Dedifferentiated amniotic fluid mesenchymal stem cell (primary cell): Measurements from ENCODE around the gene TDRD10.

Experiments
- DNase-seq: peaks from one replicate; pipeline ENCODE4 v3.0.0-alpha.2; 2016; ENCODE audit errors: extremely low spot score

TDRD10 gene

DNA sequence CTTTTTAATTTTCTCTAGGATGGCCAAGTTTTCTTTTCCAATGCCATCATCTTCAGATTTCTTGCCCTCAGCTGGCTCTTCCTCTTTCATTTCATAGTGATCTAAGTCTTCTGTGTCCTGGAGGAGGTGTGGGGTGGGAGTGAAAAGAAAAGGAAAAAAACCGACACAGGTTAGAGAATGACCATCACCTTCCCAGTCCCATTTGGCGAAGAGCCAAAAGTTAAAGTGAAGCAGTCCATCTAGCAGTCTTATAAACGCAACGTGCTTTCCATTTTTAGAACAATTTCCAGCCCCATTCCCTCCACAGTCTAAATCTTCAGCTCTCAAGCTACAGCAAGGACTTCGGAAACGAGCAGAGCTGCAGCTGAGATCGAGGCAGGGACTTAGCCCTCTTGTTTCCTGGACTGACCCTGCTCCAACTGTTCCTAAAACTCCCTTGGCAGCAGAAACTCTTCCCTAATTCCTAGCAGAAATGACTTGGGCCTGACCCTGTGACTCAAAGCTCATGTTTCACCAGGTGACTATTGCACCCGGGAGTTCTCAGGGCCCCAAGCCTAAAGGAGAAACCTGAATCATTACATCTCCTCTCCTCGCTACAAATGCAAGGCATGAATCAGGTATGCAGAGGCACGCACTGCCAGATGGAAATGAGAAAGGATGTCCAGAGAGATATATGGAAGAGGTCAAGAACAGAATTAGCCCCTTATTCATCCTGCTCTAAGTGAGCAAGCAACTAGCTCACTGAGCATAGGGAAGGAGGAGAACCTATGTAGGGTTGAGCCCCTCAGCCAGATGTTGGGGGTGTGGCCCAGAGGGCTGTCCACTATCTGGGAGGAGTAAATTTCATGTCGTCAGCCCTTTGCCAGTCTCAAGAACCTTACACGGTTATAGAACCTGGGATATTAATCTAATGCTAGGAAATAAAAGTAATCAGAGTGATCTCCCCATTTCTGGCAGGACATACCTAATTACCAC lies 51.3 kb downstream of the TDRD10 start:
- no peak for DNase-seq

DNA sequence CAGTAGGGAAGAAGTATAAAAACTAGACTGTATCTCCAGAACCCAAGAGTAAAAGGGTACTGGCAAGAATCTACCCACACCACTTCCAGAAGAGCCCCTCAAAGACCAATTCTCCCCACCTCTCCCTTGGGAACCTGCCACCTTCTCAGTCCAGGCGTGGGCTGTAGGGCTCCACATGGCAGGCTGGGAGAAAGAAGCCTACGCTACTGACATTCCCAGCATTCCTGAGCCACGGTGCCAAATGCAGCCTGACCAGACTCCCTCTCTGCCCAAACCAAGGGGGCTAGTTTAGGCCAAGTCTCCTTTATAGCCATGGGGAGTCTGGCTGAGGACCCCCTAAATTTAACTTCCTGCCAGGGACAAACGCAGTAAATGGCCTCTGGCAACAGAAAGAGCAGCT lies 54.4 kb downstream of the TDRD10 start:
- DNase-seq, result no peak

DNA sequence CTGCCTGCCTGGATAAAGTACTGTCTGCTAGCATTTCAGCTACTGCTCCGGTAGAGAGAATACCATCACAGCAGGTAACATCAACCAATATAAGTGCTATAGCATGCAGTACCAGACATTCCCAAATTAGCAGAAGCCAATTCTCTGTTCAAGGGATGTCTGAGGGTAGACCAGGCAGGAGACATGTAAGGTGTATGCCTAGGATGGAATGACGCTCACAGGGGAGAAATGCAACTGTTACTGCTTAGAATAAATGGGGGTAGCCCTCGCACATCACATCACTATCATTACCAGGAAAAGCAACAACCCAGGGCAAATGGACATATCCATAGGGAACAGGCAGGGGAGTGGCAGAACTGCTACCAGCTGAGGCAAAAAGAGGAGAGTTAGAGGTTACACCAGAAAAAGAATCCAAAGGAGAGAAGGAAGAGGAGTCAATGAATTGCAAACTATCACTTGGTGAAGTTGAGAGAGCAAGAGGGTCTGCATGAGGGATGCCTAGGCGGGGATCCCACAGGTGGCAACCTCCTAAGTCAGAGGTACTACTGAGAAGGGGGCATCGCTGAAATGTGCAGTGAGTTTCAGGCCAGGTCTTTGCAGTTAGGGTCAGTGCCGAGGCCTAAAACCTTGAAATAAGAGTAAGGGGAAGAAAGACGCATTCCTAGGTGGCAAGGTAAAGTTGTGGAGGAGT lies 55.4 kb downstream of the TDRD10 start:
- no peak for DNase-seq

DNA sequence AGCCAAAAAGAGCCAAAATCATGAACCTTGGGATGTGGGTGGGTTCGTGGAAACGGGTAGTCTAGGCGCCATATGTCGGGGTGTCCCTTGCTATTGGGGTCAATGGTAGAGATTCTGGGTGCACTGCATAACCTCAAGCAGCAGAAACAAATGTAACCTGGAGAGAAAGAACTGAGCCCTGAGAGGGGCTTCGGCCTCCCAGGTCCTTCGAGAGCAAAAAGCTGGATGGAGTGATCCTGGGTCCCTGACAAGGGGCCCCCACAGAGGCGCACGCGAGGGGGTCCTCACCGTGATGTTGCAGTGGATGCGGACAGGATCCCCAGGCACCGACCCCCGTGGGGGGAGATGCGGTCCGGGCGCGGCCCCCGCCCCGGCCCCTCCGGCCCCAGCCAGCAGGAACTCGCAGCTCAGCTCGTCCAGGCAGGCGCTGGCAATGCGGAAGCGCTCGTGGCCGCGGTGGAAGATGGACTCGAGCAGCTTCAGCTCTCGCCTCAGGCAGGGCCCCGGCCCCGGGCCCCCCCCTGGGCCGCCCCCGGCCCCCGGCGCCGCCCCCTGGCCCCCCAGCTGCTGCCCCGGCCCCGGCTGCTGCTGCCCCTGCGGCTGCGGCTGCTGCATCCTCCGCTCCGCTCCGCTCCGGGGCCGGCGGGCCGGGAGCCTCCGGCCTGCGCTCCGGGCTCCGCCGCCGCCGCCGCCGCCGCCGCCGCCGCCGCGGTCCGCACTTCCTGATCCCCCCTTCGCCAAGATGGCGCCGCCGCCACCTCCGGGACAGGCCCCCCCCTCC lies 56.1 kb downstream of the TDRD10 start, which contains the start of gene UBE2Q1:
UBE2Q1 (minus strand) TSS at position 724 of the 781 bp plus-strand sequence; CDS start at position 615, 109 bp downstream.
- DNase-seq, result no peak

DNA sequence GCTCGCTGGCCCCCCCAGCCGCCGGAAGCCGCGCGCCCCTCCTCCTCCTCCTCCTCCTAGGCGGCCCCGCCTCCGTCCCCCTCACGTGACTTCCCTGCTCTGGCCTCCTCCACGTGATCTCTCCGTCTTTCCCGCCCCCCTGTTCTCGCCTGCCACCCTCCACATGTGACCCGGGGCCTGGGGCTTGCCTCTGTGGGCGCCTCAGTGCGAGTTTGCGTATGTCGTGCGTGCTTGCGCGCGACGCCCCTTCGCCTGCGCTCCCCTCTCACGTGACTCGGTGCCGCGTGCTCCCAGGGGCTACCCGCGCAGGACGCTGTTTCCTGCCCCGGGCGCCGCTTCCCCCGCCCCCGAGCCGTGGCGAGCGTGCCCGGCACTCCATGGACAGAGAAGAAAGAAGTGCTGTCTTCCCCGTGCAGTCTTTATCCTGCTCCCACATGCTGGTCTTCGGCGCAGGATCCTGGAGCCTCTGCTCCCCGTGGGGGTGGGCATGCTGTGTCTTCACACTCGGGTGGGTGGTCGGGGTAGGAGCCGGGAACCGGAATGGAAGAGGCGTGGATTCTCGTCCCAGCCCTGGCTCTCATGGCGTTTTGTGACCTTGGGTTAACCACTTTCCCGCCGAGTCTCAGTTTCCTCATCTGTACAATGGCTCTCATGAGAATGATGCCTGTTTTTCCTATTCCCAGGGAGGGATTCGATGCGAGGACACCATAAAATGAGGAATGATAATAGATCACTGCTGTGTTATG lies 56.9 kb downstream of the TDRD10 start:
- DNase-seq, result peak; percentile 98

DNA sequence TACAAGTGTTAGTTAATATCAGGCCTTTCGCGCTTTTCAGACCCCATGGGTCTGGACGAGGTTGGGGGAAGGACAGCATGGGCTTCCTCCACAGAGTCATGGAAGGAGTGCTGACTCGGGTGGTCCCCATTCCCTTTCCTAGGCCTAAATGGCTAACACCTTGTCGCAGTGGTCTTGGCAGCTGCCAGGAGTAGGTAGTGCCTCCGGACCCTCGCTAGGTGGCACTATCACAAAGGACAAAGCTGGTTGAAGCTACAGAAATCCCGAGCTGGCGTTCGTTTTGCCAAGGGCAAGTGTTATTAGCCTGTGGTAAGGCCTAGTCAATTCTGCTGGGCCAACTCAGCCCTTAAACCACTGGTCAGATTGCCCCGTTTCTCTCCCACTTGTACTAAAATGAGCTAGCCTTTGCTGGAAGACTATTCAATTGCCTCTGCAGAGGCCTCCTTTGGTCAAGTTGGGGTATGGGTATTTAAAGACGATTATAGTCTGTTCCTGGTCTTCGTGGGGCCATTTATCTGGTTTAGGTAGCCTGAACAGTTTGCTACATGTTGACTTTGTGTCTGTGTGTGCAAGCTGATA lies 57.5 kb downstream of the TDRD10 start:
- DNase-seq, result peak; percentile 94

DNA sequence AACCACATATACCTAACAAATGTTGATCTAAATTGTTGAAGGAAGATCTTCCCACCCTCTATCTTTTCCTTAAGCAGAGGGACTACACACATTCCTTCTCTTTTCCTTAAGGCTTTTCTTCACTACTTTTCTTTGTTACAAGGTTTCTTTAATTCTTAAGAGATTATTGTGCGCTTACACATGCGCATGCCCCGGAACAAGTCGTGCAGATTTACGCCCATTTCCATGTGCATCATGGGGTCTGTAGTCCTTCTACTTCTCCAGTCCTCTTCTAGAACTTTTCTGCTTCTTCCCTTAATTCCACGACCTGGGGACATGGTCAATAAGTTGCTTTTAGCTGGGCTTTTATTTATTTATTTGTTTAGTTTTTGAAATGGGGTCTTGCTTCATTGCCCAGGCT lies 63.9 kb downstream of the TDRD10 start:
- no peak for DNase-seq

DNA sequence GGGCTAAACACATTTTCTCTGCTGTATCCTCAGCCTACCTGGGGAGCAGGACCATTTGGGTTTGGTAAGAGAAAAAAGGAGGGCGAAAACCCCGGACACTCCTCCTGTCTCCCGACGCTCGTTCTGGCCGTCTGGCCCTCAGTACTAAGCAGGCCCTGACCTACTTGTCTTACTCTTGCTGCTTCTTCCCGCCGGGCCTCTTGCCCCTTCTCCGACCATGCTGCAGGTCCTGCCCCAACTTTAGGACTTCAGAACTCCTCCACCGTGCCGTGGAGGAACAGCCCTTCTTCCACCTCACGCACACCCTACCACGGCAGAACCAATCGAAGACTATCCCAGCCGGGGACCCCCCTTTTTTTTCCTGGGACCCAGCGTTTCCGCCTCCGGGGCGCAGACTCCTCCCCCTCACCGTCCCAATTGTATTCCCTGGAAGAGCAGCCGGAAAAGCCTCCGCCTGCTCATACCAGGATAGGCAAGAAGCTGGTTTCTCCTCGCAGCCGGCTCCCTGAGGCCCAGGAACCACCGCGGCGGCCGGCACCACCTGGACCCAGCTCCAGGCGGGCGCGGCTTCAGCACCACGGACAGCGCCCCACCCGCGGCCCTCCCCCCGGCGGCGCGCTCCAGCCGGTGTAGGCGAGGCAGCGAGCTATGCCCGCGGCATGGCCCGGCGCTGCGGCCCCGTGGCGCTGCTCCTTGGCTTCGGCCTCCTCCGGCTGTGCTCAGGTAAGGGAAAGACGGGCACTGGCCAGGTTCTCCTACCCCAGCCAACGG lies 65.6 kb downstream of the TDRD10 start, which contains the start of gene CHRNB2:
CHRNB2 (plus strand) TSS at position 393 of the 771 bp plus-strand sequence; CDS start at position 660, 267 bp downstream.
- no peak for DNase-seq

DNA sequence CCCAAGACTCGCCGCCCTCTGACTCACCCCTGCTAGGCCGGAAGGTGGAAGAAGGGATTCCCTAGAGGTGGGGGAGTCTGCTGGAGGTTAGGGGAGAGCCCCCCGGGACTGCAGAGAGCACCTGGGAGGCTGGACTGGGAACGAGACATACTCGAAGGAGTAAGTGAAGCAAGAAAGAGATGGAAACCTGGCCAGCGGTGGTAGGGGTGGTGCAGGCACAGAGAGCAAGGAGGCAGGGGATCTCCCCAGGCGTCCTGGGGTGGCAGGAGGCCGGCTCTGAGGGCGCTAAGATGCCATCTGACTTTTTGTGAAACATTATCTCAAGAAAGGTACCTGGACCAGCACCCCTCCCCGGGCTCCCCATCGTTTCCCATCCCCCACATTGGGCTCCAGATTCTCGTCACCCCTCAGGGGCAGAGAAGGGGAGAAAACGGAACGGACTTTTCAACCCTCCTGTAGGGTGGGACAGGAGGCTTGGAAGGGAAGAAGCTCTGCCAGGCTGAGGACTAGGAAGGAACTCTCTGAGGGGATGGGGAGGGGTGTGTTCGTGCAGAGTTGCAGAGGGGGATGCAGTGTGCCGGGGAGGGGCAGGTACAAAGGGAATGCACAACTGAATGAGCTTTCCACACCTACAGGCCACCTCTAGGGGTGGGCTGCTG lies 66.3 kb downstream of the TDRD10 start:
- no peak for DNase-seq

DNA sequence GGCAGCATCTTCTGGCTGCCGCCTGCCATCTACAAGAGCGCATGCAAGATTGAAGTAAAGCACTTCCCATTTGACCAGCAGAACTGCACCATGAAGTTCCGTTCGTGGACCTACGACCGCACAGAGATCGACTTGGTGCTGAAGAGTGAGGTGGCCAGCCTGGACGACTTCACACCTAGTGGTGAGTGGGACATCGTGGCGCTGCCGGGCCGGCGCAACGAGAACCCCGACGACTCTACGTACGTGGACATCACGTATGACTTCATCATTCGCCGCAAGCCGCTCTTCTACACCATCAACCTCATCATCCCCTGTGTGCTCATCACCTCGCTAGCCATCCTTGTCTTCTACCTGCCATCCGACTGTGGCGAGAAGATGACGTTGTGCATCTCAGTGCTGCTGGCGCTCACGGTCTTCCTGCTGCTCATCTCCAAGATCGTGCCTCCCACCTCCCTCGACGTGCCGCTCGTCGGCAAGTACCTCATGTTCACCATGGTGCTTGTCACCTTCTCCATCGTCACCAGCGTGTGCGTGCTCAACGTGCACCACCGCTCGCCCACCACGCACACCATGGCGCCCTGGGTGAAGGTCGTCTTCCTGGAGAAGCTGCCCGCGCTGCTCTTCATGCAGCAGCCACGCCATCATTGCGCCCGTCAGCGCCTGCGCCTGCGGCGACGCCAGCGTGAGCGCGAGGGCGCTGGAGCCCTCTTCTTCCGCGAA lies 69.4 kb downstream of the TDRD10 start:
- DNase-seq, result no peak

DNA sequence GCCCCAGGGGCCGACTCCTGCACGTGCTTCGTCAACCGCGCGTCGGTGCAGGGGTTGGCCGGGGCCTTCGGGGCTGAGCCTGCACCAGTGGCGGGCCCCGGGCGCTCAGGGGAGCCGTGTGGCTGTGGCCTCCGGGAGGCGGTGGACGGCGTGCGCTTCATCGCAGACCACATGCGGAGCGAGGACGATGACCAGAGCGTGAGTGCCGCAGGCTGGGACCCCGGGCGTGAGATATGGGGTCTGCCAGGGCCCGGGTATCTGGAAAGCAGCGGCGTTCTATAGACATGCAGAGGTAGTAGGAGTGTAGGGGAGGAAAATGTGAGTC lies 69.9 kb downstream of the TDRD10 start:
- no peak for DNase-seq

DNA sequence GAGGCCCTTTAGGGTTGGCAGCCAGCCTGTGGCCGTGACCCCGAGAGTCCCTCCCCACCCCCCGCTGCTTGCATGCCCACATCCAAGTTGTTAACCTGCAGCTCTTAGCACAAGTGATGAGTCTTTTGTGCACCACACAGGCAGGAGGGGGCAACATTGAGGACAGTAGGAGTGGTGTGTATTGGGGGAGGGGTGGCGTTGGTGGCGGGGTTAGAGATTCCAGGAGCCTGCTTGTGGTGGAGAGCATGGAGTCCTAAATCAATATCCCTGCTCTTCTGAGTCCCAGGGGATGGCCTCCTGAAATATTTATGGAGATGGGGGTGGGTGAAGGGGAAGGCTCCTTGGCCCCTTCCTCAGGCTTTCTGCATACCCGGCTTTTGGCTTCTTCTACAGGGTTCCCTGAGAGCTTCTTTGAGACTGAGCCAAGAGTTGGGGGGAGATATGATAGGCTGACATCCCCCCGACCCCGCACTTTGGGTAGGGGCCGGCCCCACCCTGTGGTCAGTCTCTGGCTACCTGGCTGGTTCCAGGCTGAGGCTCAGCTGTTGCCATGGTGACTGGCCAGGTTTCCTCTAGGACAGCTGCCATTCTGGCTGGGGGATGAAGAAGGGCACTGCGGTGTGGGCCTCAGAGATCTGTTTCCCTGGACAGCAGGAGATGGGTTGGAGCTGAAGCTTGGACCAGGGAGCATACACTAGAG lies 70.6 kb downstream of the TDRD10 start:
- no peak for DNase-seq

DNA sequence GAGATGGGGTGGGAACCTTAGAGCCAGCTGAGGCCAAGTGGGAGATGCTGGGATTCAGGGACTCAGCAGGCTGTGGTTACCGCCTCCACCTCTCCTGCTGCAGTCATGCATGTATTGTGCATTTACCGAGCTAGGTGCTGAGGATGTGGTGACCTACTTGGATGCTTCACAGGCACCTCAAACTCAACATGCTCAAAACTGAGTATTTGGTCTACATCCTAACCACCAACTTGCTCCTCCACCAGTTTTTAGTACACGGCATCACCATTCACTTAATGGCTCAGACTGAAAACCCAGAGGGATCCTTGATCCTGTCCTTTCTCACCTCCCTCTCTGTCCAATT lies 71.1 kb downstream of the TDRD10 start:
- DNase-seq, result no peak

DNA sequence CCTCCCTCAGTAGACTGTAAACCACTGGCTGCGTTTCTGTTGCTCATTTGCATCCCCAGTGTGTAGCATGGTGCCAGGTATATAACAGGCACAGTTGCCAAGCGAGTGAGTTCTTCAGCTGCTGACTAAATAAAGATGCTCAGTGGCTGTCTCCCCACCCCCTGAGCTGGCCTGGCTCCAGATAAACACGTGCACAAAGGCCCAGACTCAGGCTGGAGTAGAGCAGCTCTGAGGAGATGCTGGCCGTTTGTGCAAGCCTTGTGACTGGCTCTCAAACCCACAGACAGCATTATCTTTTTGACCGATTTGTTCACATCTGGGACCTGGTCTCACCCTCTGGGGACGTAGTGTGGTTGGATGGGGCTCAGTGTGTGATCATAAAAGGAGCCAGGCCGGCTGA lies 72.7 kb downstream of the TDRD10 start:
- DNase-seq, result no peak

DNA sequence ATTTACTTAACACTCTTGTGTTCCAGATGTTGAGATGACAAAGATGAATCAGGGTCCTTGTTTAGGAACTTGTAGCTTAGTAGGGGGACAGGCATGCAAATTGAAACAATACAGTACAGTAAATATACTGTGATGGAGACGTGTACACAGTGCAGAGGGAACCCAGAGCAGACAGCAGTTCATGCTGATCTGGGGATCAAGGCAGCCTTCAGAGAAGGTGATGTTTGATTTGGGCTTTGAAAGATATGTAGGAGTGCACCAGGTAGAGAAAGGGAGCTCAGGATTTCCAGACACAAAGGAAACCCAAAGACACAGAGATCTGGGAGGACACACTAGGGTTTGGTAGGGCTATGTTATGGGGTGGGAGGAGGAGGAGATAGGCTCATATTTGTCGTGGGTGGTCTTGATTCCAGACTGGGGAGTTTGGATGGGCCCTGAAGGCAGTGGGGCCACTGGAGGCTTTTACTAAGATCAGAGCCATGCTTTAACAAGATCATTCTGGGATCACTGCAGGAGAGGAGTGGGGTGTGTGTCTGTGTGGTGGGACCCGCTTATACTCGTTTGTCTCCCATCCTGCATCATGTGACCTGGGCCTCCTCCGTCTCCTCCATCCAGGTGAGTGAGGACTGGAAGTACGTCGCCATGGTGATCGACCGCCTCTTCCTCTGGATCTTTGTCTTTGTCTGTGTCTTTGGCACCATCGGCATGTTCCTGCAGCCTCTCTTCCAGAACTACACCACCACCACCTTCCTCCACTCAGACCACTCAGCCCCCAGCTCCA lies 73.3 kb downstream of the TDRD10 start:
- DNase-seq, result no peak

DNA sequence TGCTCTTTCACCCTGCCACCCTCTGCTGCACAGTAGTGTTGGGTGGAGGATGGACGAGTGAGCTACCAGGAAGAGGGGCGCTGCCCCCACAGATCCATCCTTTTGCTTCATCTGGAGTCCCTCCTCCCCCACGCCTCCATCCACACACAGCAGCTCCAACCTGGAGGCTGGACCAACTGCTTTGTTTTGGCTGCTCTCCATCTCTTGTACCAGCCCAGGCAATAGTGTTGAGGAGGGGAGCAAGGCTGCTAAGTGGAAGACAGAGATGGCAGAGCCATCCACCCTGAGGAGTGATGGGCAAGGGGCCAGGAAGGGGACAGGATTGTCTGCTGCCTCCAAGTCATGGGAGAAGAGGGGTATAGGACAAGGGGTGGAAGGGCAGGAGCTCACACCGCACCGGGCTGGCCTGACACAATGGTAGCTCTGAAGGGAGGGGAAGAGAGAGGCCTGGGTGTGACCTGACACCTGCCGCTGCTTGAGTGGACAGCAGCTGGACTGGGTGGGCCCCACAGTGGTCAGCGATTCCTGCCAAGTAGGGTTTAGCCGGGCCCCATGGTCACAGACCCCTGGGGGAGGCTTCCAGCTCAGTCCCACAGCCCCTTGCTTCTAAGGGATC lies 74.0 kb downstream of the TDRD10 start:
- no peak for DNase-seq

DNA sequence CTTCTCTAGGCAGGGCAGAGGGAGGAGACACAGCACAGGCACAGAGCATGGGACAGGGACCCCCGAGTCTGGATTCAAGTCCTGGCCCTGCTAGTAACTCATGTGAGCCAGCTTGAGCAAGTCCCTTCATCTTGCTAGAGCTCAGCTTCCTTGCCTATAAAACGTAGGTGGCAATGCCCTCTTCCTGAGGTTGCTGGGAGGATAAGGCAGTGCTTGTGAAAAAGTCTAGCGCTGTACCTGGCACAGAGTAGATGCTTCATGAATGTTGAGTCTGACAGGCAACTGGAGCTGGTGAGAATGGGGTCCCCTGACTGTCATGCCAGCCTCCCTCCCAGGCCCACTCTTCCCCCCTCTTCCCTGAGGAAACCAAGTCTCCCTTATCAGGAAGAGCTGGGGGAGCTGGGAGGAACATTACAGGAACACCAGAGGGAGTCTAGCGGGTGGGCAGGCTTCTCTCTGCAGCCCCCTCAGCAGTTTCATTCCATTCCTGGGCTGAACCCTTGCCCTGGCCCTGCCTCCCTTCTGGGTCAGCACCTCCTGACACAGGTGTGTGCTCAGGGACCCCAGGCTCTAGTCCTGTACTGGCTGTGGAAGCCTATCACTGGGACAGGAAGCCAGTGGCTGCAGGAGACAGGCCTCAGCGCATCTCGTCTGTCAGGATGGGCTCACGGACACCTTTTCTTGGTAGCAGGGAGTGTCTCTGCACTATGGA lies 75.5 kb downstream of the TDRD10 start:
- DNase-seq, result no peak
